HG02938 (cell line): ENCODE results near the gene SOX6.

Experiments
- ATAC-seq: cut with Tn5 transposase; IDR thresholded peaks from one replicate; pipeline ENCODE4 v1.9.1; 2021; ENCODE audit warnings: mild to moderate bottlenecking, moderate library complexity; ENCODE audit not compliant: unreplicated experiment

SOX6 gene

DNA sequence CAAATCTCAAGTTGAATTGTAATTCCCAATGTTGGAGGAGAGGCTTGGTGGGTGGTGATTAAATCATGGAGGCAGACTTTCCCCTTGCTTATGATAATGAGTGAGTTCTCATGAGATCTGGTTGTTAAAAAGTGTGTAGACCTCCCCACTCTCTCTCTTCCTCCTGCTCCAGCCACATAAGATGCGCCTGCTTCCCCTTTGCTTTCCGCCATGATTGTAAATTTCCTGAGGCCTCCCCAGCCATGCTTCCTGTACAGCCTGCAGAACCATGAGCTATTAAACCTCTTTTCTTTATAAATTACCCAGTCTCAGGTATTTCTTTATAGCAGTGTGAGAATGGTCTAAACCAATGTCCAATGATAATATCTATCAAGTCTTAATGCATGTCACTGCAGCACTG, 34.2 kb downstream of the SOX6 start:
- ATAC-seq: no peak

DNA sequence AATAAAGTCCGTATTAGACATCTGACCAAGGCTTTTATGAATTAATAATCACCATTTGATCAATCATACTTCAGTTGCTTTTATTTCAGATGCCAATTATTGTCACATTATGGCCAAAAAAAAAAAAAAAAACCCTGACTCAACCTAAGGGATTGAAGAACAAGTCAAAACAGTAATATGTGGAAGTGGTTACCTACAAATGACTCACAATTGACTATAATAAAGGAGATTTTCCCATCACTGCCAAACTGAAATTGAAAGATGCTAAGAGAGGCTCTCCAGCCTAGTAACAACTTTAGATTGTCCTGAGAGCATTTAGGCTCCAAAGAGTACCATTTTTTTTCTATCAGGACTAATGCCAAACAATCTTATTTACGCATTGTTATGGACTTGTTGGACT, 35.2 kb downstream of the SOX6 start:
- ATAC-seq: no peak

DNA sequence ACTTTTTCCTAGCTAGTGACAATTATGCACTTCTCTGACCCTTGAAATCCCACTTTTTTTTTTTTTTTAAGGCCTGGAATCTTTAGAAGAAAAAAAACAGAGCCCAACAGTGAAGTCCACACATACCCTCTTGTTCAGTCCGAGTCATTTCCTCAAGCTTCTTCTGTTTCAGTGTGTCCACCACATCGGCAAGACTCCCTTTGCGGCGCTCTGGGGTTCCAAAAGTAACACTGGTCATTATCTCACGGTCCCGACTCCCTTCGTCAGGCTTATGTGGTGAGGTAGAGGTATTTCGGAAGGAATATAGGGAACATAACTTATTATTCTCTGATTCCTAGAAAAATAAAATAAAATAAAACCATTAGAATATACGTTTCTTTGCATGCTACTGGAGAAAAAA, 38.0 kb downstream of the SOX6 start:
- no peak for ATAC-seq

DNA sequence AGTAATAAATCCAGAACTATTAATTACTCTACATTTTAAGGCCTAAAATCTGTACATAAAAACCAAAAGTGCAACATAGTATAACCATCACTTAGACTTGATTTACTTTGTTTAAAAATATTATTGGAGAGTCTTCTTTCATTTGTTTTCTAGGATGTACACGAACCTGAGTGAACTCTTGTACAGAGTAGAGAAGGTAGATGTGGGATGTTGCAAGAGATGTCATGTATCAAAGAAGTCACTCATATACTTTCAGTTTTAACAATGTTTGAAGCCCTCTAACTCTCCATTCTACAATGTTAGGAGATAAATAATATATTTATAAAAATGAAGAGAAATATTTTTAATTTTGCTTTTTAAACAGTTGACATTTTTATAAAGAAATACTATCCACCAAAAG, 38.6 kb downstream of the SOX6 start:
- ATAC-seq: no peak

DNA sequence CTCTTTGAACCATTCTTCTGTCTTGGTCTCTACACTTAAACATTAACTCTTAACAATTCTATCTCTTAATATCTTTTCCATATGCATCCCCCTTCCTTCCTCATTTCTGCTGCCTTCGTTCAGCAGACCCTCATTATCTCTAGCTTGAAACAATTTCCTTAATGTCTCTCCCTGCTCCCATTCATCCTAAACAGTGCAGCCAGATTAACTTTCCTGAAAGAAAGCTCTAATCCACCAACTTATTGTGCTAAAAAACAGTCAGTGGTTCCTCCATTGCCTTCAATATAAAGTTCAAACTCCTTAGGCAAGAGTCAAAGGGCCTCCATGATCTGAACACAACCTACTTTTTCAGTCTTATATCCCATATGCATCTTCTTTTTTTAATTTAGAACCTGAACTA, 42.5 kb downstream of the SOX6 start:
- ATAC-seq: no peak

DNA sequence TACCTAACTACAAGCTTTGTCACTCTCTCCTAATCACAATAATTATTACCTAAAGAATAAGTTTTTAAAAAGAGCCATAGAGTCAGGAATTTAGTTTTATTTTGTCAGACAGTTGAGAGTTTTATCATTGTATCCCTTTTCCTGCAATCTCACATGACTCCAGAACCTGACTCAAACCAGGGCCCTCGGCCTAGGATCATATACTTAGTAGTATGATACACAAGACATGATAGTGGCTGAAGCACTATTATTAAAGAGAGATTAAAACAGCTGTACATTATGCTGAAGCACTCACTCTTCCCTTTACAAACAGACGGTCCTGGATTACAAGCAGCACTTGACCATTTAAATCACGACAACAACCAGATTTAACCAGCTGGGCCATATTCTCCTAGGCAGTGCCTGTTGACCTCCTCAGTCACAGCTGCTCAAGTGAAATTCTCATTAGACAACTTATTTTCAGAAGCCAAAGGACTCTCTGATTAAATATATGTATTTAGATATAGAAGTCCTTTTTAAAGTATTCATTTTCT, 44.0 kb downstream of the SOX6 start:
- no peak for ATAC-seq

DNA sequence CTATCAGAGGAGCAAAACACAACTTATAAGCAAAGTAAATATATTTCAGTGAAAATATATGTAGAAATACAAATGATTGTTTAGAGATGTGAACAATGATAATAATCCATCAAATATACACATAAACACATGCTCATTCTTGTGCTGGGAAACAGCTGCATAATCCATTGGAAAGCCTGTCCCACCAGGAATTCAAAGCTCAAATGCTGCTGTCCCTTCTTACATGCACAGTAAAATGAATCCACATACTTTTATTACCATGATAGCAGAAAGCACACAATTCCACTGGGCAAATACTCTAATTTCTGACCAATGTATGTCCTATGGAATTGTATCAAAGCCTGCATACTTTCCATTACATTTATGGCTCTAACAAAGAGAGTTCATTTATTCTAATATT, 44.5 kb downstream of the SOX6 start:
- ATAC-seq: no peak

DNA sequence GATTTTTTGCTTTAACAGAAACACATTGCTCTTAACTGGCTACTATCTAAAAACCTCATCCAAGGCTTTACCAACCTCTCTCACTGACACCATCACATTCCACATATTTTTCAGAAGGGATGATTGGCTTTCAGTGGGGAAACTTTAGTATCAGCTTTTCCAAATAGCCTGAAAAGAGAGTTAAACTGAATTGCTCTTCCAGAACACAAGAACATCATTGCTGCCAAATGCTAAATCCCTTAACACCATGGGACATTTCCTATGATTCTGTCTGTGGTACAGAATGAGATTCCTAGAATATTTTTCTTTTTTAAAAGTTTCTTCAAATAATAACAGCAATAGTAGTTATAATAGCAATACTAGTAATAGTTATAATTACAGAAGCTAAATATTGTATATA, 45.4 kb downstream of the SOX6 start:
- ATAC-seq: no peak

DNA sequence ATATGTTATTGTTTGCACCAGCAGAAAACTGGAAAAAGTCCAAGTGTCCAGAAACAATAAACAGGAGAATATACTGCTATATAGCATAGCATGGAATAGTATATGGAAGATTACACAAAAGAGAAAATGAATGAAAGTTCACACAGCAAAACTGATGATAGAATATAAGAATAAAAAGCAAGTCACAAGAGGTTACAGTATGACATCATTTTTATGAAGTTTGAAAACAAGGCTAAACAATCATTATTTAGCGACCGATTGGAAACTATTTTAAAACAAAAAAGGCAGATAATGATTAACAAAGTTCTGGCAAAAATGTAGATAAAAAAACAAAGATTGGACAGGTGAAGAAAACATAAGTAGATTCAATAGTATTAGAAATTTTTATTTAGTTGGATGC, 47.1 kb downstream of the SOX6 start:
- ATAC-seq: no peak

DNA sequence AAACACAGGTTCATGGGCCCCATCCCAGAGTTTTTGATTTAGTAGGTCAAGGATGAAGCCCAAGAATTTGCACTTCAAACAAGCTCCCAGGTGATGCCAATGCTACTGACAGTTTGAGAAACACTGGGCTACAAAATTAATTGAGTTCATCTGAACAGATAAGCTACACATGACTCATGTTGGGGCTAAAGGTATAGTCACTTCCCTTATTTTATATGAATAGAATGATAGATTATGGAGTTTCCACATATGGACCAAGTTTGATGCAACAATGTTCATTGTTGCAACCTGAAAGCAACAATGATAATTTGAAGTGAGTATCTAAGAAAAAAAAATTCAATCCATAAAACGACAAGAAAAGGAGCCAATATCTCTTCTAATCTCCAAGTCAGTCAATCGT, 54.9 kb downstream of the SOX6 start:
- no peak for ATAC-seq

DNA sequence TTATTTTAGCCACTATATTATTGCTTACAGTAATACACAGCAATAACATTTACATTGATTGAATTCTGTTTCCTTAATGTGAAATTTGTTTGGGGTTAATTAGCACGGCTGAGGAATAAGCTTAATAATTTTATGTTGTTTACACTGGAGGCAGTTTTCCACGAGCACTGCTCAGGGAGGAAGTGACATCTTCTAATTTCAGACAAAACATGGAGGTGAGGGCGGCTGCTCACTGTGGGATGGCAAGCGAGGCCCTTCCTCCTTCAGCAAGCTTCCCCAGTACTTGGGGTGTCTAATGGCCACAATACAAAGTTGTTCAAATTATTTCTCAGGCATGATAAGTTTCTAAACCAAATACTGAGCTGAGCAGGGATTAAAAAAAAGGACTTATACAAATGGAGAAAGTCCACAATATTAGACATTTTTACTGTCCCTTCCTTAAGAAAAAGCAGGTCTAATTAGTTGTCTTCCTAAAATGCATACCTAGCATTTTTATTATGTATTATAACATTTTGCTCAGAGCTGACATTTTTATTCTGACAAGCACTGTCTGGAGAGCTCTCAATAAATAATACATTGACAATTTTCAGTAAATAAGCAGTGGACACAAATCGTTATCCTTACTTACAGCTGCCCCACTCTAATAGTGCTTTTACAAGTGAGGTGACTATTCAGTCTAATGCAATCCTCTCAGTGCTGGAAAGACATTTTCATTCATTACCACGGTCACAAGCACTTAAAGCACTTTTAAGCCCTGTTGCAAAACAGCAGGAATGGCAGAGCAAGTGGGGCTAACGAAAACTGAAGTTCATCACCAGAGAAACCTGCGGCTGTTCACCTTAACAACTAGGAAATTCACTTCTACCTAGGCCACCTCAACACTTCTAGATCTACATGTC, 56.2 kb downstream of the SOX6 start:
- ATAC-seq: no peak

DNA sequence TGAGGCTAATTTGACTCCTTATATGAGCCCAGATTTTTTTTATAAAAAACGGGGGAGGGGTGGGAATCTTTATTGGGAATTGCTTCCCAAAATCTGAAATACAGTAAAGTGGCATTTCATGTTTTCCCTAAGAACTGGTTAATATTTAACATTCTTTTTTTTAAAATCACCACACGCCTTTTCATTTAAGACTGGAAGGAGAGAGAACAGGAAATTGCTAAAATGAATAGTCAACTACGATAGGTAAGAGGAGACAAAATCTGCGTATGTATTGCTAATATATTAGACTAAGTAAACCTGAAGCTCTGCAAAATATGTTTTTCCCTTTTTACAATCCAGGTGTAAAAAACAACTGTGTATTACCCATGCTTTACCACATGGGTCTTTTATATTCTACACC, 57.0 kb downstream of the SOX6 start:
- no peak for ATAC-seq

DNA sequence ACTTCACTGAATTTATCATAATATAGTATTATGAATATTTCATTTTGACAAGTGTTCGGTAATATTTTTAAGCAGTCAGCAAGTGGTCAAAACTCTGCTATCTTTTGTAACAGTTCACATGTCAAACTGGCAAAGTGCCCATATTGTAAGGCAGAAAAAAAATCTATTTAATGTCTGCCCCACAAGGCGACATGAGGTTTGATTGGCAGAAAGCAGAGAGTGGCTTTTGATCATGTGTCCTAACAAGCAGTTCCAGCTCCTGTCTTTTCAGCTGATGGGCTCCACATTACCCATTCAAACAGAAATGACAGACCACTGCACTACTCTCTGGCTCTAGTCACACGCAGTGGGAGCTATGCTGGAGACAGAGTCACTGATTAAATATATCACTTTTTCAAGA, 59.0 kb downstream of the SOX6 start:
- no peak for ATAC-seq

DNA sequence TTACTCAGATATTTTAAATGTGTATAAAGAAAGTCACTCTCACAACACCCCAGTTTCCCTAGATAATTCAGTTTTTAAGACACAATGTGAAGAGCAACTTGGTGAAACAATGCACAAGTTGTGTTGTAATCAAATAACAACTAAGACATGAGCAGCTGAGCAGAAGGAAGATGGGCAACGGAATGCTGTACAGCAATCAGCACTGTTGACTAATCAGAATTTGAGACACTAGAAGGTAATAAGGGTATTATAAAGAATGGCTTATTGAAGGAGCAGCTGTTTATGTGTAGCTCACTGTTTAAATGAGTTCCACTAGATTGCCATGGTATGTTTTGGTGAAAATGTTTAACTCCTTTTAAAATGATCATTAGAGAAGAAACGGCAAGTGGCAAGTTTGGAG, 60.1 kb downstream of the SOX6 start:
- no peak for ATAC-seq

DNA sequence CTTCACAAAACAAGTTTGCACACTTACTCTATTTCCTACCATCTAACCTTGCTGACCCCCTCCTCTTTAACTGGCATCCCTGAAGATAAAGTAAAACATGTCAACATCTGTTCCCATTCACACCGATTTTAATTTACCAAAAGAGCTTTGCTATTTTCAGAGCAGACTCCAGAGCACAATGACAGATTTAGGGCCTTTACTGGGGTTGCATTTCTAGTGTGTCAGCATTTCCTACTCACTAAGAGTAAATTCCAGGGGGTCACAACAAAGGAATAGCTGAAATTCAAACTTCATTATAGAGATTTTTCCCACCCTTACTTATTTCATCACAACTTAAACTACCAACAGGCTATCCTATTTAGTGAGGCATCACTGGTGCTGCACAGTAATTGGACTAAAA, 60.8 kb downstream of the SOX6 start:
- ATAC-seq: no peak

DNA sequence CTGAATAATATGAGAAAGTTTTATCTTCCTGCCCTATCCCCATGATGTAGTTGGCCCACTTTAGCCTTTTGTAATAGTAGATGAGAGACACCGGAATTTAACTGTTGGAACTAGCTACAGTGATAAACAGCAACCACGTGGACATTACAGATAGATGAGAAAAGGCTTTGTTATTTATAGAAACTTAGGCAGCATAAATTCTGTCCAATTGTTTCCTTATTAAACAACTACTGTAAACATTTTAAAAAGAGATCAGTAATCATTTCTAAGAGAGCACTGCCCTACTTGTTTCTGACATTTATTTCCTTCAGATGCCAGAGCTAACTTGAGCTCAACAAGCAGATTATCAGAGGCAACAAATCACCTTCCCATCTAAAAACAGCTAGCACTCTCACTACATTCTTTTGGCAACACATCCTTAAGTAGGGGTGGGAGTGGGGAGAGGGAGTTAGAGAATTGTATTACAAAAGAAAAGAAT, 63.1 kb downstream of the SOX6 start:
- ATAC-seq: no peak

DNA sequence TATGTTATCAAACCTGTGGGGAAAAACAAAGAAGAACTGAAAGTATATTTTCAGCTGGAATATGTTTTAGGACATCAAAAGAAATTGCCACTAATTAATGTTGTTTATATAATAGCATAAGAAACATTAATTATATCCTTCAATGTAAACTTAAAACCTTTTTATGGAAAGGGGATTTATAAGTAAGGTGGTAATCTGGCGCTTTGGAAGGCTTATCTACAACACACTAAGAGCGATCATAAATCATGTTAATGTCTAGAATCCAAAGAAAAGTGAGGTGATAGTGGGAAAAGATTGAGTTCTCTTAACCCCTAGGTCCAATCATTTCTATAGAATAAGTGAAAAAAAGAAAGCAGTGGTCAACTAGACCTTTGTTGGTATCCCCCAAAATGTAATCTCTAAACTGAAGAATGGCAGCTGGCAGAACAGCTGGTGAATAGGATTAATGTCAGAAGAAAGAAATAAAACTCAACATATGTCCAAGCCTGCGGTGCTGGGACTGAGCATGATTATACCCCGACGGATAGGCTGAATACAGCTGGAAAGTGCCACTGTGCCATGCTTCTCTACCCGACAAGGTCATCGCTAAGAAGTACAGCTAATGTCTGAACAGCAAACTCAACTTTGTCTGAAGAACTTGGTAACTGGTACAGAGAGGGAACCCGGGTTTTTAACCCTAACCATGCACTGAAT, 64.0 kb downstream of the SOX6 start:
- ATAC-seq: no peak

DNA sequence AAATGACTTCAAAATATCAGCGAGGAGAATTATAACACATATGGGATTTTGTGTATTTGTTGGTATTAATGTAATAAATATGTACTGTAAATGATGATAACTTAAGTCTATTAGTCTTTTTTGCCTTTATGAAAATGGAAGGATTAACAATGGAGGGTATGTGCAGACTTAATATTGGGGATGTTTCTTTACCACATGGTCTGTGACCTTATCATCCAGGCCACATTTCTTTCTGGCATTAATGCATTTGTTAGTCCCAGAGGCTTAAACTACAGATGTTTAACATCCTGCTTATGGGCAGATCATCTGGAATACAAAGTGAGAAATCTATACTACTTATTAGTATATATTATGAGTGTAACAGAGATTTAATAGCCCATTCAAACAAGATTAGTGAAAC, 64.6 kb downstream of the SOX6 start:
- ATAC-seq: no peak

DNA sequence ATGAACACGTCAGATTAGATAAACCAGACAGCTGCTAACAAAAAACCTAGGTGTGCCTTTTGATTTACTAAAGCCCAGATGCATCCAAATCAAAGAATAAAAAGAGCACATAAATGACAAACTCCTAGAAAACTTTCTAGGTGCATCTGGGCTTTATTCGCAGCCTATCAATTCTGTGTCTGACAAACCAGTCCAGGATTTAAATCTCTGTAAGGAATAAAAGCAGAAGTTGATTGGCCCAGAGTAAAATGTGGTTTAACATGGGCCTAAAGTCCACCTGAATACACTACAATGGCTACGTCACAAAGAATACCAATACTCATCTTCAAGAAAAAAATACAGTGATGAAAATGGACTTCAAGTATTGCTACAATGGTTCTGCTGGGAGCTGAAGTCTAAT, 66.8 kb downstream of the SOX6 start:
- no peak for ATAC-seq

DNA sequence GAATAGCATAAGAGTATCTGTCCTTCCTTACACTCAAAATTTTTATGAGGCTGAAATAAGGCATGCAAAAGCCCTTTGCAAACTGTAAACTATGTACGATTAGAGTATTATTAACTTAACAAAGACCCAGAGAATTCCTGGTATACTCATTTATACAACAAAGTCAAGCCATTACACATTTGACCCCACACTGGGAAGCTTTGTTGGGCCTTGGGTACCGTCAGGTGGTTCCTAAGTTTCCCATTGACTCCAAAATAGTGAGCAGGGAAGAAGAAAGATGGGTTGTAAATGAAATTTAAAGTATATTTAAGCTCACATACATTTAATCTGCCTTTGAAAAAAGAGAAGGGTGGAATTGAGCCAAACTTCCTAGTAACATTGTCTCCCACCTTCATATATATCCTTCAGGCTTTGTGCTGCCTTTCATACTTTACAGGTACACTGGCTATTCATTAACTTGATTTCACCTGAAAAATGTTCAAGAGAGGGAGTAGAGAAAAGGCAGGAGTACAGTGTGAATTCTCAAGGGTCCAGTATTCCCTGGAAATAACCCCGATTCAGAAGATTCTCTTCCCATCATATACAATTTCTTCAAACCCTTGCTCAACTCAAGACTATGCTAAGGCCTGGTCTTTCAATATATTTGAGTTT, 68.6 kb downstream of the SOX6 start:
- no peak for ATAC-seq

DNA sequence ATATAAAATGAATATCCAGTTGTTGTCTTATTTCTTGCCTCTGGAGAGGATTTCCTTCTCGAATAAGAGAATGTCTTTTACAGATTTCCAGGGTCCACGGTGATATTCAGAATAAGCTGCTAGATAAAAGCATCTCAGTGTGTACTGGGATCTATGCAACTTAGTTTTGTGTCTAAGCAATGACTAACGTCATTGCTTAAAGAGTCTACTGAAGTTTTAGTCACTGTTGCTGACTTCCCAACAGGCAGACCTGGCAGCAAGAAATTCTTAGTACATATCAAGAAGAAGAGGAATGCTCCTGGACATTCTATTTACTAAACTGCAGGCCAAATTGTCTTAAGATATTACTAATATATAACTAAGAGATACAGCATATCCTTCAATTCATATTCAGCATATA, 70.3 kb downstream of the SOX6 start:
- ATAC-seq: no peak

DNA sequence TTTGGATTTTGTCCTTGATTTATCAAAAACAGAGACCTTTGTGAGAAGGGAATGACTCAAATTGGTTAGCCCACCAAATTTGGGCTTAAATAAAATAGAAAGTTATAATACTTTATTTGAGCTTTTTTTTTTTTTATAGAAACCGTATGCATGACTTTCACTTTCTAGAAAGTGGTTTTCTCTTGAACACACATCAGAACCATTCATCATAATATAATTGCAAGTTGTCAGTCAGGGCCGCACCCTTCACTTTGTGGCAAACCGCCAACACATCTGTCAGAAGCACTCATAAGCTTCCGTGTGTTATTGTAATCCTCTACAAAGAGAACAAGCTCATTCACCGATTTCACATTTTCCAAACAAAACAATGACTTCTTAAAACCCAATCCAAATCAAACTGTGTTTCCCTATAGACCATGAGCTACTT, 76.1 kb downstream of the SOX6 start:
- ATAC-seq: no peak
